Duodenal mucosa (tissue), 2 donors: ENCODE data around the gene TRMT11.

Experiments used
- H3K27ac ChIP-seq: one replicate; pipeline ENCODE4 v1.7.0; 2013; ENCODE audit warnings: low read depth, low read length
- H3K27me3 ChIP-seq, 2 donors: one replicate each; pipeline ENCODE4 v1.7.0; 2013; ENCODE audit warnings: low read length in 2 of 2, control low read depth in 1 of 2; ENCODE audit not compliant: insufficient read depth in 2 of 2, control insufficient read depth in 1 of 2
- H3K36me3 ChIP-seq, 2 donors: one replicate each; pipeline ENCODE4 v1.7.0; 2013; ENCODE audit warnings: low read length in 2 of 2, control low read depth in 1 of 2; ENCODE audit not compliant: insufficient read depth in 2 of 2, control insufficient read depth in 1 of 2
- H3K4me1 ChIP-seq, 2 donors: one replicate each; pipeline ENCODE4 v1.7.0; 2013; ENCODE audit warnings: low read length in 2 of 2, control low read depth in 1 of 2; ENCODE audit not compliant: insufficient read depth in 2 of 2, control insufficient read depth in 1 of 2
- H3K4me3 ChIP-seq, 2 donors: one replicate each; pipeline ENCODE4 v1.7.0; 2013; ENCODE audit warnings: low read length in 2 of 2, low read depth in 1 of 2
- H3K9ac ChIP-seq, 2 donors: one replicate each; pipeline ENCODE4 v1.7.0; 2013; ENCODE audit warnings: low read length in 2 of 2, low read depth in 1 of 2
- H3K9me3 ChIP-seq, 2 donors: one replicate each; pipeline ENCODE4 v1.7.0; 2013; ENCODE audit warnings: low read length in 2 of 2, control low read depth in 1 of 2; ENCODE audit not compliant: control insufficient read depth in 1 of 2

TRMT11 gene

DNA sequence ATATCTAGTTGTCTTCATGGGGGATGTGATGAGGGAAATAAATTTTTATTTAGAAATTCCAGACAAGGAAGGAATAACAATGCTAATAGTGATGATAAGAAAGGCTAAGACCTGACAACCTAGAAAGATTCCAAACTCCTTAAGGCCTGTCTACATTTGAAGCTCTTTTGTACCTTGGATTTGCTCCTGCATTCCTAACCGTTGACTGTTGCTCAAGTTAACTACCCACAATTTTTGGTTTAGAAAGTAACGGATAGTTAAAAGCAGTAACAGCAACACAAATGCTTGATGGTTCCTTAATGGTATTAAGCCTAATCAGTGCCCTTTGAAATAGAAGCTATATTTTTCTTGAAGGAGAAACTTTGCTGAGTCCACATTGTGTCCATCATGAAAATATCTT lies 52.9 kb downstream of the TRMT11 start:
- Histone ChIP-seq H3K4me3 (no peak overlapping the region), H3K36me3 (peaks cover 9 to 25% of the 10 kb centered on the region in 2 donors), H3K9me3 (no peaks in the 10 kb centered on the region), H3K27me3 (no peaks in the 10 kb centered on the region), H3K9ac (no peak overlapping the region), H3K4me1 (peaks cover 0 to 13% of the 10 kb centered on the region in 2 donors), H3K27ac (no peak overlapping the region)

DNA sequence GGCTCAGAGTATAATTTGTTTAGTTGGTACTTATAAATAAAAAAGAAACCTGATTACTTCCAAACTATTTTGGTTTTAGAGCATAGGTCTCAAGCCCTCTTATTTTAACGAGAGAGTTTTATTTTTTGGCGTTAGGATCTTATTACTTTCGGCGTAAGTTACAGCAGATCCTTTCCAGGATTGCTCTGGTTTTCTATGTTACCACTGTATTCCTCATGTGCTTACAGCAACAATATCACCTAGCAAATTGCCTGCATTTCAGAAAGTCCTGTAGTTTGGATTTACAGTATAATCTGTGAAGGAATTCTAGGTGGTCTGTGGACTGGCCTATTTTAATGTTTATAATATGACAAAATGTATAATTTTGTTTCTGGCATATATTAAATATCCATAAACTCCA lies 54.1 kb downstream of the TRMT11 start:
- Histone ChIP-seq H3K4me1 (peaks cover 0 to 13% of the 10 kb centered on the region in 2 donors), H3K4me3 (no peak overlapping the region)

DNA sequence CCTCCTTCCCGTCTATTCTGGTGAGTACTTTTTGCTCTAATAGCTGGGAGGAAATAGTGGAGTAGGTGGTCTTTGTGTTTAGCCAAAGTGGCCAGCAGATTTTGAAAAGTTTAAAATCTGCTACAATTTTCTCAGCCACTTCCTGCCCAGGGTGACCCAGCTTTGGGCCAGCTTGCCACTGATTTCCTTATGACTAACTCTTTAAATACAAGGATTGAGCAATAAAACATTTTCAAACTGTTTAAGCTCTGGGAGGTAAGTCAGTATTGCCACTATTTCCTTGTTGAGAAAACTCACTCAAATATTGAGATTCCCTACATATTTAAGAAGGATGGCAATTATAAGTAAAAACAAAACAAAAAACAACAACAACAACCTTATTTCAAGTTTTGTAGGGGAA lies 54.5 kb downstream of the TRMT11 start:
- no peaks in the 10 kb centered on the region for H3K27me3 ChIP-seq
- H3K27ac ChIP-seq = no peak overlapping the region
- H3K4me1 ChIP-seq = peaks cover 0 to 13% of the 10 kb centered on the region in 2 donors
- H3K9ac ChIP-seq = no peak overlapping the region
- no peak overlapping the region for H3K4me3 ChIP-seq
- H3K36me3 ChIP-seq = peaks cover 9 to 19% of the 10 kb centered on the region in 2 donors
- no peaks in the 10 kb centered on the region for H3K9me3 ChIP-seq

More for the DNA sequence above, 54.1 kb downstream of the TRMT11 start:
- no peak overlapping the region for H3K9ac ChIP-seq
- H3K27me3 ChIP-seq = no peaks in the 10 kb centered on the region
- no peak overlapping the region for H3K27ac ChIP-seq
- H3K36me3 ChIP-seq = peaks cover 9 to 23% of the 10 kb centered on the region in 2 donors
- H3K9me3 ChIP-seq = no peaks in the 10 kb centered on the region

DNA sequence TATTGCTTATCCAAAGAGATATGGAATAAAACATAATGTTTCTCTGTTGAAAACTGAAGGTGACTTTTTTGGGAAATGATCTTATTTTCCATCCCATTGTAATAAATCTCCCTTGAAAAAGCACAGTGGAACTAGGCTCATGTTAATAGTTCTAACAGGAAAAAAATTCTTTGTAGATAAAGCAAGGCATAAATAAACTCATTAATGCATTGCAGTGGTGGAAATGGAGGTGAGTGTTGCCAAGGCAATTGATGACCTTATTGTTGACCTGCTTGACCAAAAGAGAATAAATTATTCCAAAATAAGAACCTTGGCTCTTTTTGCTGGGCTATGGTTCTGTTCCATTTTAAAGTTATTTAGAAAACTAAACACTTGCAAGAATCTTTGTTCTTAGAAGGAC lies 55.2 kb downstream of the TRMT11 start:
- Histone ChIP-seq H3K4me3 (no peak overlapping the region), H3K27me3 (no peaks in the 10 kb centered on the region), H3K9ac (no peak overlapping the region), H3K4me1 (peaks cover 0 to 13% of the 10 kb centered on the region in 2 donors), H3K9me3 (no peaks in the 10 kb centered on the region), H3K36me3 (peaks cover 8 to 19% of the 10 kb centered on the region in 2 donors), H3K27ac (no peak overlapping the region)

DNA sequence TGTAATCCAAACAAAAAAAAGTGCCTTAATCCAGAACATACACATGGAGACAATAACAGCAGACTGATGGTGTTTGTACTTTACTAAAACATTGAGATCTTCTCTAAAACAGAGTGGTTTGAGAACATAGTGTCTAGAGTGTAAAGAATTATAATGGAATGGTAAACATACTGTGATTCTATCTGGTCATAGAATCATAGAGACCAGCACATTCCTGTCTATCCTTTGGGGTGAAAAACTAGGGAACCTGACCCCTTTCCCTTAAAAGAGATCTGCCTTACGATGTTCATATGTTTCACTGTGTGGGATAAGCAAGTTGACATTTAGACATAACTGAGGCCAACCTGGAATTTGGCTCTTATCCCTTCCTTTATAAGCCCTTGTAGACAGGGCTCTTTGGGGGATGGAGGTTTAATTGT lies 55.7 kb downstream of the TRMT11 start:
- Histone ChIP-seq H3K27ac (no peak overlapping the region), H3K9me3 (no peaks in the 10 kb centered on the region), H3K36me3 (peaks cover 7 to 22% of the 10 kb centered on the region in 2 donors), H3K4me1 (peaks cover 0 to 13% of the 10 kb centered on the region in 2 donors), H3K27me3 (no peaks in the 10 kb centered on the region), H3K4me3 (no peak overlapping the region), H3K9ac (no peak overlapping the region)

DNA sequence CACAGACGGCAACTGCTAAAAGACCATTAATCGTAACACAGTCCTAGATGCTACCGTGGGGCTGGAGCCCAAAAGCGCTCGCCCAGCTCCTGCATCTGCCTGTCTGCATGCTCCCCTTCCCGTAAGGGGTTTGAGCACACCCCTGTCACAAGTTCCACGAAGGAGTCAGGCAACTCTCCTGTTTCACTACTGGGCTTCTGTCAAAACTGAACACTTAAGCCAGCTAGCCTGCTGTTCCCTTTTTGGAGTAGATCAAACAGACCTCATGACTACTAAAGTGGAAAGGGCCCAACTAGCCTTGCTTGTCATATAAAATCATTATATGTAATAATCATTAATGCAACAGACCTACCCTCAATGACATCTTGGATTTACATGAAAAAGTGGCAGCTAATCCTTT lies 61.3 kb downstream of the TRMT11 start:
- H3K27ac ChIP-seq = no peak overlapping the region
- H3K36me3 ChIP-seq = peaks cover 16 to 26% of the 10 kb centered on the region in 2 donors
- H3K27me3 ChIP-seq = no peaks in the 10 kb centered on the region
- H3K9ac ChIP-seq = no peak overlapping the region
- H3K4me3 ChIP-seq = no peak overlapping the region
- H3K9me3 ChIP-seq = no peaks in the 10 kb centered on the region
- no peaks in the 10 kb centered on the region for H3K4me1 ChIP-seq

DNA sequence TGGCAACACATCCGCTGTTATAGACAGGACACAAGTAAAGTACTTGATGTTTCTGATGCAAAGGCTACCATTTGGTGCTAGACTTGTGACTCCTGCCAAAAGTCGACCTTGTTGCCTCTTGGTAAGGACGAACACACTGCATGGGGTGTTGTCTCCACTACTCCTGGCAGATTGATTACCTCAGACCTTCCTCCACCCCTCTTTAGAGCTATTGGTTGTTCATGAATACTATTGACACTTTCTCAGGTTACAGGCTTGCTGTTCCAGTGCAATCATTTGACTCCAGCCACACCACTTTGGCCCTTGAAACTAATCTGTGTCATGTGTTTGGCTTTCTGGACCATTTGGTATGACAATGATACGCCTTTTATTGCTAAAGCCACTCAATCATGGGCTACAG lies 62.3 kb downstream of the TRMT11 start:
- no peak overlapping the region for H3K27ac ChIP-seq
- no peak overlapping the region for H3K4me3 ChIP-seq
- H3K9me3 ChIP-seq = no peaks in the 10 kb centered on the region
- H3K27me3 ChIP-seq = no peaks in the 10 kb centered on the region
- peaks cover 16 to 36% of the 10 kb centered on the region in 2 donors for H3K36me3 ChIP-seq
- no peaks in the 10 kb centered on the region for H3K4me1 ChIP-seq
- no peak overlapping the region for H3K9ac ChIP-seq

DNA sequence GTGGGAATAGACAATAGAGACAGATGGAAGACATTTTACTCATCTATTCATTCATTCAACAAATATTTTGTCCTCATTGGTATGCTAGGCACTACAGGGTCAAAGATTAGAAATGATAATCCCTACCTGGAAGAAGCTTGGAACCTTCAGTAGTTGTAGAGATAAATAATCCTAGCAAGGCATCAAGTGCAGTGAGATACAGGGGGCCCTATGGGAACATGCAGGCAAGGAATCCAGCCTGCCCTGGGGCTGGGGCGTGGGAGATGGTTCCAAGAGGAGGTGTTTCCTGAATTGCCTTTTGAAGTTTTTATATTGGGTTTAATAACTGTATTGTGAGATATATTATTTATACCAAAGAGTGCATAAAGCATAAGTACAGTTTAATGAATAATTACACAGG lies 64.5 kb downstream of the TRMT11 start:
- H3K27ac ChIP-seq = no peak overlapping the region
- no peaks in the 10 kb centered on the region for H3K4me1 ChIP-seq
- H3K9me3 ChIP-seq = no peaks in the 10 kb centered on the region
- H3K9ac ChIP-seq = no peak overlapping the region
- H3K4me3 ChIP-seq = no peak overlapping the region
- peaks cover 16 to 36% of the 10 kb centered on the region in 2 donors for H3K36me3 ChIP-seq
- H3K27me3 ChIP-seq = no peaks in the 10 kb centered on the region

DNA sequence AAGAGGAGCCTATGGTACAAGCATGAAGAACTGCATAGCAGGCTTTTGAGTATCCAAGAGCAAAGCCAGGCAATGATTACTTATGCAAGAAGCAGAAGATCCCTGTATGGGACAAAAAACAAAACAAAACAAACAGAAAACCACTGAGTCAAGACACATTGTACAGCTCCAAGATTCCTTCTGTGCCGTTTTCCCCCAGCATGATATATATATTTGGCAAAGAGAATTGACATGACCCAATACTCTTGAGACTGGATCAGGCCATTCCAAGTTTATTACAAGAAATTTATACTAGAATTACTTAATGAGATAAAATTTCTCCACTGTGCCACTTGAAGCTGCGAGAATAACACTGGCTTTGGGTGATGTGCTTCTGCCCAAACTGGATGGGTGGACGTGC lies 65.5 kb downstream of the TRMT11 start:
- Histone ChIP-seq H3K36me3 (peaks cover 10 to 30% of the 10 kb centered on the region in 2 donors), H3K27me3 (no peaks in the 10 kb centered on the region), H3K4me1 (no peaks in the 10 kb centered on the region), H3K9ac (no peak overlapping the region), H3K27ac (no peak overlapping the region), H3K9me3 (no peaks in the 10 kb centered on the region), H3K4me3 (no peak overlapping the region)

DNA sequence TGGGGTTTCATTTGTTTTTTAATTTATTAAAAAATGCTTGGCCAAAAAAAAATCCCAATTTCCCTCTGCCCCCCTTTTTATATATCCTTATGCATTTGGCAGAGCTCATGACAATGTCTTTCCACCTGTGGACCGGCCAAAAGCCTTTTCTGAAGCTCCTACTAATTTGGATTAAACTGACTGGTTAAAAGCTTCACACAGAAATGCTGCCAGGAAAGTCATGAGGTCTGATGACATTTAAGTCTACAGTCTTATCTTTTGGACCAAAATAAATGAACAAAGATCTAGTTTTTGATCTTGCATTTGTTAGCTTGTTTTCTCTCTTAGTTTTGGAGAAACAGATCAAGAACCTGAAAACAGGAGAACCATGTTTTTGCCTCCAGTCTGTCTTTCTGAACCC lies 66.1 kb downstream of the TRMT11 start:
- Histone ChIP-seq H3K27ac (no peak overlapping the region), H3K36me3 (peaks cover 9 to 25% of the 10 kb centered on the region in 2 donors), H3K9ac (no peak overlapping the region), H3K4me3 (no peak overlapping the region), H3K9me3 (no peaks in the 10 kb centered on the region), H3K27me3 (no peaks in the 10 kb centered on the region), H3K4me1 (no peaks in the 10 kb centered on the region)

DNA sequence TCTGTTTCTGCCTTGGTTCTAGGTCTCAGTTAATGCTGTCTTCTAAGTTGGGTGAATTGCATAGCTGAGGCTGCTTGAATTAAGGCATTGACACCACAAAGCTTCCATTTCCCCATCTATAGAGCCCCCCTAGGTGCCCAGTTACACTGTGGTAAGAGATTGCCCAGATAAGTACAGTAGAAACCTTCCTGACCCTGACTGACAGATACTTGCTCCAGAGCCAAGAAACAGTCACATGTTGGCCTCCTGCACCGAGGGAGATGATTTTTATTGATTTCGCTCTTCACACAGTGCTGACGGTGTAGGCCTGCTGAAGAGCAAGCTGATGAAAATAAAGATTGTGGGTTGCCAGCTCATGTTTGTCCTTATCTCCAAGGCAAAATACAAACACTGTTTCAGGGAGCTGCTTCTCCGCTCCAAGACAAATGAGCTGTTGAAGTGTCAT lies 67.9 kb downstream of the TRMT11 start:
- H3K27ac ChIP-seq = no peak overlapping the region
- H3K36me3 ChIP-seq = peaks cover 0 to 10% of the 10 kb centered on the region in 2 donors
- H3K9me3 ChIP-seq = no peaks in the 10 kb centered on the region
- H3K9ac ChIP-seq = no peak overlapping the region
- no peaks in the 10 kb centered on the region for H3K4me1 ChIP-seq
- H3K27me3 ChIP-seq = no peaks in the 10 kb centered on the region
- H3K4me3 ChIP-seq = no peak overlapping the region
